DND-41 (cell line): Measurements from ENCODE around the gene TEAD1.

Experiments used
- CTCF ChIP-seq: IDR thresholded peaks from 2 replicates; pipeline ENCODE4 v1.5.1; 2012; ENCODE audit warnings: borderline replicate concordance, low read length, moderate library complexity, mild to moderate bottlenecking; ENCODE audit not compliant: poor library complexity, severe bottlenecking; ENCODE audit errors: extremely low read depth
- EZH2 ChIP-seq: IDR thresholded peaks from 3 replicates; pipeline ENCODE4 v1.6.1; 2012; ENCODE audit warnings: borderline replicate concordance, low read depth, mild to moderate bottlenecking, moderate library complexity, low read length, inconsistent platforms; ENCODE audit not compliant: severe bottlenecking

DNA sequence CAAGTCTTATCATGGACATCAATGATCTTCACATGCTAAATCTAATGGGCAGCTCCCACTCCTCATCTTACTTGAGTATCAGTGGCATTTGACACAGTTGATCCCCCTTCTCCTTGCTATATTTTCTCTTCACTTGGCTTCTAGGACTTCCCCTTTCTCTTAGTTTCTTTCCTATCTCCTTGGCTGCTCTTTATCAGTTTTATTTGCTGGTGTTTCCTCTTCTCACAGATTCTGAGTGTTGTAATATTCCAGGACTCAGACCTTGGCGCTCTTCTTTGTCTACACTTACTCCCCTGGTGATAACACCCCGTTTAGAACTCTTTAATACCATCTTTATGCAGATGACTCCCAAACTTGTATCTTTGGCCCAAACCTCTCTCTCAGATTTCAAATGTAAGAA lies 301.0 kb downstream of the TEAD1 start:
- TF ChIP-seq CTCF = no peak
- TF ChIP-seq EZH2 = no peak
